ENCODE results near the gene OR6B3.
"Not testable (repeated sequence)": the region's sequence is repeated elsewhere in the genome, so short reads cannot be mapped to it uniquely, and the experiment has no call there.

Gene OR6B3

DNA sequence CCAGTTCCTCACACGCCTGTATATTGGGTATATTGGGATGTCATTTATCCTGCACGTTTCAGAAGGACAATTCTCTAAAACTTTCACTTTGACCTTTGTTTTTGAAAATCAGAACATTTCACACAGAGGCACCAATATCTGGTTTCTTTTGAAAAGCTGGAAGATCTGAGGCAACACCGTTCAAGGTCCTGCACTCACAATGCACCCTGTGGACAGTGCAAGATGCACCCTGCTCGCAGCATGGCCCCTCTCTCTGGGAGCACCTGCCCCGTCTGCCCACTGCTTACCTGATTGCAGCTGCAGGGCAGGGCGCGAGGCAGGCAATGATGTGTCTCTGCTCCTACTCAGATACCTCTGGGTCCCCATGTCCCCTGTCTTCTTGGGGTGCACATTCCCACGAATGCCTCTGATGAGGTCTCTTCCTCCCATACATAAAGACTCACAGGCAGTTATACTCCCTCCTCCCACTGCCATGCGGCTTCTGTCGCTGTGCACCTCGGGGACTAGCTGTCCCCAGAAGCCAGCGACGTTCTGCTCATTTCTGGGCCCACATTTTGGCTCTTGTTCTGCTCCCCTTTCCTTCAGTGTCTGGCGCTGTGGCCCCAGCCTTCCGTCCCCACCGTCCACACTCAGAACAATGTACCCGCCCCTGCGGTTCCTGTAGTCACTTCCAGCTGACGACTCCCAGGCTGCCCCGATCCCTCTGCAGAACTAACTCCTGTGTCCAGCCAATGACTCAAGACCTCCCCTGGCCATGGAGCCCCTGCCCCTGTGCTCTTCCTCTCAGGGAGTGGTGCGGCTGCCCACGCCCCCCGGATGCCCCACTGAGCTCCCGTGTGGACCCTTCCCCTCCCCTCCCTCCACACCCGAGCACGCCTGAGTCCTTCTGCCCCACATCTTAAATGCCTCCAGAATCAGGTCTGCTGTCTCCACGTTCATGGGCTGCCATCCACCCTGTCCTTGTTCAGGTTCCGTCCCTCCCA, at the start of gene OR6B3:
Gene OR6B3, minus strand, starts transcription at position 349 of the 983 bp plus-strand sequence.
- DNase-seq, result no peak

DNA sequence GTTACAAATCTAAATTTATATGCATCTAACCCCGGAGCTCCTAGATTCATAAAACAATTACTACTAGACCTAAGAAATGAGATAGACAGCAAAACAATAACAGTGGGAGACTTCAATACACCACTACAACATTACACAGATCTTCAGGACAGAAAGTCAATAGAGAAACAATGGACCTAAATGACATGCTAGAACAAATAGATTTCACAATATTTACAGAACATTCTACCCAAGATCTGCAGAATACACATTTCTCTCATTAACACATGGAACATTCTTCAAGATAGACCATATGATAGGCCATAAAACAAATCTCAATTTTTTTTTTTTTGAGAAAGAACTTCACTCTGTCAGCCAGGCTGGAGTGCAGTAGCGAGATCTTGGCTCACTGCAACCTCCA, 45.0 kb upstream of the OR6B3 start:
- no peak for DNase-seq

DNA sequence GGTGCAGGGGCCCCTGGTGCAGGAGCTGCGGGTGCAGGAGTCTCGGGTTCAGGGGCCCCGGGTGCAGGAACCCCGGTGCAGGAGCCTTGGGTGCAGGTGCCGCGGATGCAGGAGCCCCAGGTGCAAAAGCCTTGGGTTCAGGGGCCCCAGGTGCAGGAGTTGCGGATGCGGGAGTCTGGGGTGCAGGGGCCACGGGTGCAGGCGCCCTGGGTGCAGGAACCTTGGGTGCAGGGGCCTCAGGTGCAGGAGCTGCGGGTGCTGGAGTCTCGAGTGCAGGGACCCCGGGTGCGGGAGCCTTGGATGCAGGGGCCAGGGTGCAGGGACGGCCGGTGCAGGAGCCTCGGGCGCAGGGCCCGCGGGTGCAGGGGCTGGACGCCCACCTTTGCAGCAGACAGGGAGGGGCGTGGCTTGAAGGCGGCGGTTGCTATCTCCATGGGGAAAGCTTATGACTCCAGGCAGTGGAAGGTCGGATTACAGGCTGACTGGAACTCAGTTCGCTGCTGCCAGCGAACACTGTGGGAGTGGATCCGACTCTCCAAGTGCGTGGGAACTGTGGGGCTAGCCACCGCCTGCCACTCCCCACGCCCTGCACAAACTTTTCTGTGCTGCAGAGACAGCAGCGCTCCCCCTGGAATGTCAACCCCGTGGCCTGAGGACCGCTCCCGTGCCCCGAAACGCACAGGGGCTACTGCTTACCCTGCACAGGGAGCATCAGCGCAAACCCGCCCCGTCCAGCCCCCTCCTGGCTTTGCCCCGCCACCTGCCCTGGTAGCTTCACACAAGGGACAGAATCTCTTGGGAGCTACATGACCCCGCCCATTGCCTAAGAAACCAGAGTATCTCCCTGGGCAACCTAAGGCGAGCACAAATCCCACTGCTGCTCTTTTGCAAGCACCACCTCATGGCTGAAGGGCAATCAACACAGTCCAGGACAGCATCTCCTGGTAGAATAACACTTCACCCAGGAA, 42.5 kb upstream of the OR6B3 start:
- no peak for DNase-seq

DNA sequence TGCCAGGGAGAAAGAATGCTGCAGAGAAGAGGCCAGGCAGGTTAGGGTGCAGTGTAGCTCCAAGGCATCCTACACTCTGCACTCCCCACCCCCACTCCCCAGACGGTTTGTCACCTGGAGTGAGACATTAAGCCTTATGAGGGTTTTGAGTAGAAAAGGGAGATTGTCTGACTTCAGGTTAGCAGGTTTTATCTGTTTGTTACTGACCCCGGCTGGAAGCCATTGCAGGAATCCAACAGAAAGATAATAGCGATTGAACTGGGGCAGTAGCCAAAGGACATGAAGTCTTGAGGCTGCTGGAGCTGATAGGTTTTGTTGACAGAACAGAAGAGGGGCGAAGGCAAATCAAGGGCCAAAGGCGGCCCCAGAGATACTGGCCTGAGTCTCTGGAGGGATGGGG, 36.0 kb upstream of the OR6B3 start:
- no peak for DNase-seq

DNA sequence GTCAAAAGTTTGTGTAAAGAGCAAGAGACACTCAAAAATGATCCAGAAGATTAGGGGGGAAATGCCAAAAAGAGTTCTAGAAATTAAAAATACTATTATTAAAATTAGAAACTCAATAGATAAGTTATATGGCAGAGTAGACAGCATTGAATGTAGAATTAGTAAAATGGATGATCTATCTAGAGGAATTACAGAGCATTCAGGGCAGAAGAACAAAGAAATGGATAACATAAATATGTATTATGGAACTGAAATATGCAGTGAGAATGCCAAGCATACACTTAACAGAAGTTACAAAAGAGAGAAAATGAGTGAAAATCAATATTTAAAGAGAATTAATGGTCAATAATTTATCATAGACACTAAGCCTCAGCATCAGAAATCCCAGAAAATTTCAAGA, 33.2 kb upstream of the OR6B3 start:
- no peak for DNase-seq

DNA sequence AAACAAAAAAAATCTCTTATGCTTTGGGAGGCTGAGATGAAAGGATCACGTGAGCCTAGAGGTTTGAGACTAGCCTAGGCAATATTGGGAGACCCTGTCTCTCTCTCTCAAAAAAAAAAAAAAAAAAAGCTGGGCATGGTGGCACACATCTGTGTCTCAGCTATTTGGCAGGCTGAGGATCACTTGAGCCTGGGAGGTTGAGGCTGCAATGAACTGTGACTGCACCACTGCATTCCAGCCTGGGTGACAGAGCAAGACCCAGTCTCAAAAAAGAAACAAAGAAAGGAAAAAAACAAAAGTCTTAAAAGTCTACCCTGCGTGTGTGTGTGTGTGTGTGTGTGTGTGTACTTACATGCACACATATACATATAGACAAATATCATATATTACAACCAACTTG, 25.3 kb upstream of the OR6B3 start:
- no peak for DNase-seq

DNA sequence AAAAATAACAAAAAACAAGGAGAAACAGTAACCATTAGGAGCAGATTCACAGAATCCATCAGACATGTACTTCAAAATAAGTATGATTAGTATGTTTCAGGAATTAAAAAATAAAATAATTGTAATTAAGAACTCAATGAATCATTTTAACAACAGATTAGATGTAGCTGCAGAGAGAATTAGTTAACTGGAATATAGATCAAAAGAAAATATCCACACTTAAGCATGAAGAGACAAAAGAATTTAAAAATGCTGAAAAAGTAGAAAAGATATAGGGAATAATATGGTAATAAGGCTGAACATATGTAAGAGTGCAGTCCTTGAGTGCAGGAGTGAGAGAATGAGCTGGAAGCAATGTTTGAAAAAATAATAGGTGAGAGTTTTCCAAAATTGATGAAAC, 24.1 kb upstream of the OR6B3 start:
- DNase-seq, result no peak

DNA sequence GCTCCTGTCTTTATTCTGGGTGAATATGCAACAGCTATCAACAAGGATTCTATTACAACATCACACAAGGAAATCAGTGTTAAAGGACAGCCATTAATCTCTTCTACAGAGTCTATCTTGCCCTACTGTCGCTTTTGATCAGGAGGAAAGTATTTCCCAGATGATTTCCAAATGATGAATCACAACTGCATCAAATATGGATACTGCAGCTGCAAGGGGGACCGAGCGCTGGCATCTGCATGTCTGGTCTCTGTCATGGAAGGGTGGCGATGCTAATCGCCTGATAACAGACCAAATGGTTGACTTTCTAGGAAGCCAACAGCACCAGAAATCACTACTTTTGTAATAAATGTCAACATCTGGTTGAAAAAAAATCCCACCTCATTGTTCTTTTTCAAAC, 21.2 kb upstream of the OR6B3 start:
- DNase-seq, result no peak

DNA sequence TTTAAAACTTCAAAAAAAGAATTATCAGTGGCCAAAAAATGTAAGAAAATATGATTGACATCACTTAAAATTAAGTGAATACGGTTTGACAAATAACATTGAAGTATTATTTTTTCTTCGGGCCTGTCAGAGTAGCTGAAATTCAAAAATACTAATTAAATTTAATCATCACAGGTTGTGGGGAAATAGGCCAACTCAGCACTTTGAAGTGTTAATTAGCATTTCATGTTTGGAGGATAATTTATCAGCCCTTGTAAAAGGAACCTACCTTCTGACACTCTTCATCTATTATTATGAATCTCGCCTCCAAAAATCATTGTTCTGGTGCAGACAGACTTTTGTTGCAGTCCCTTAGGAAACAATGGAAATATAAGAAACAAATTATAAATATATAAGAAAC, 17.6 kb upstream of the OR6B3 start:
- DNase-seq, result no peak

DNA sequence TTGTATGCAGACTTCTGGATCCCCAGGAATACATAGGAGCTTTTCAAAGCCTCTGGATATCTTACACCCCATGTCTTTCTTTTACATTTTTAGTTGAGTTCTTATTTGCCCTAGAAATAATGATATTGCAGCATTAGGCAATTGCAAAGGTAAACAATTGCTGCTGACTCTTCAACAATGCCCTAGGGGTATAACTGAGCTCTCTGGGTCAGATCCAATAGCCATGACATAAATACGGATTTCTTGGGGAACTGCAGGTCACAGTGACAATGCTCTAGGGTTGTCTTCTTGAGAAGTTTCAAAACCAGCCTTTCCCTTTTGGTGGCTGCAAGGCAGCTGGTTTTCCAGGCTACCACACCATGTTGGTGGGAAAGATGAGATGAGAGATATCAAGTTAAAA, 16.5 kb upstream of the OR6B3 start:
- no peak for DNase-seq

DNA sequence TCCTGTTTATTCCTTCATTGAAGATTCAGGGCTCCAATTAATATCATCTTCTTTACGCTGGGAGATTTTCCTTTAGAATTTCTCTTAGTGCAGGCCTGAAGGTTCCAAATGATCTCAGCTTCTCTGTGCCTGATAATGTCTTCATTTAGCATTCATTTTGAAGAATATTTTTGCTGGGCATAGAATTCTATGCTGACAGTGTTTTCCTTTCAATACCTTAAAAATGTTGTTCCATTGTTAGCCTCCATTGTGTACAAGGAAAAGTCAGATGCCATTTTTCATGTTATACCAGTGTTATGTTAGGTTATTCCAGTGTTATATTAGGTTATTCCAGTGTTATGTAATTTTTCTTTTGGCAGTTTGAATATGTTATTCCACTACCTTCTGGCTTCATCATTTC, 14.9 kb upstream of the OR6B3 start:
- no peak for DNase-seq

DNA sequence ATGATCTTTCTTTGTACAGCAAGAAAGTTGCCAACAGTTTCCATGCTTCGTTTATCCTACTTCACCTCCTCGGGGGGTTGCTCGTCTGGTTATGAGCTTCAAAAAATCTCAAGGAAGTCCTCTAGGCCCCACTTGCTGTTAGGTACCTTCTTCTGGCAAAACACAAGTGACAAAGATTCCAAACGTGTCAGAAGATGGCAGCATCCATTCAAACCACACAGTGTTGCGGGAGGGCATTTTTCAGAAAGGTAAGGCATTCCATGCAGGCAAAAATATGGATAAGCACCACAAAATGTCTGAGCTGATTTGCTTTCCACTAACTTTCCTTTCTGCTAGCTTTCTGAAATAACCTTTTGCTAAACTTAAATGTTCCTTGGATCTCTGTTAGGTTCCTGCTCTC, 13.2 kb upstream of the OR6B3 start:
- no peak for DNase-seq

DNA sequence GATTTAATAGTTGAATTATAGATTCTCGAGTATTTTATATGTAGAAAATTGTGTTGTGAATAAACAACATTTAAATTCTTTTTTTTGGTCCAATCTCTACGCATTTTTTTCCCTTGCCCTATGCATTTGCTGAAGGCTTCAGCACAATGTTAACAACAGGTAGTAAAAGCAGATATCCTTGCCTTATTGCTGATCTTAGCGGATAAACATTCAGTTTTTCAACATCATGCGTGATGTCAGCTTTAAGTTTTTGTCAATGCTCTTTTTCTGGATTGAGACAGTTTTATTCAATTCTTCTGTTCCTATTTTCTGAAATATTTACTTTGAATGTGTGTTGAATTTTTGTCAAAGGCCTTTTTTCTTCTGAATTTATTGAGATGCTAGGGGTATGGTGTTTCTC, 11.6 kb upstream of the OR6B3 start:
- no peak for DNase-seq

DNA sequence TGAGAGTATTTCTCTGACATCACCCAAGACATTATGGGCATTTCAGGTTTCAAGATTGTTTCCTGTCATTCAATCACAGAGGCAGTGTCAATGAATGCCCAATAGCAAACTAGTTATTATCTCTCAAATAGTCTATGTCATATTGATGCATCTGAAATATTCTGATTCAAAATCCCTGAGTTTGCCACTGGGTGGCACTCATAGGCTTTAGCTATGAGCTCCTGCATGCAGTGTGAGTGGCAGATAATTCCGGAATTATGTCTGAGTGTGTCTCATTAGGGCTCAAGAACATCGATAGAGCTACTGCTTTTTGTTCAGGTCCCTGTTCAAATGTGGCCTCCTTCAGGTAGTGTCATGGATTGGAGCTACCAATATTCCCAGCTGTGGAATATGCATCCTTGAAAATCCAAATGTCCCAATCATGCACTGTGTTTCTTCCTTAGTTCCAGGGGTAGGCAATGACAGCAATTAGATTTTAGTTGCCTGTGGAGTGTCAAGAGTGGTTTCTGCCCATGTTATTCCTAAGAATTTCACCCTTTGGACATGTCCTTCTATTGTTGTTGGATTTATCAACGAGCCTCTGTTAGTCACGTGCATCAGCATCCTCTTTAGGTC, 7.8 kb upstream of the OR6B3 start:
- no peak for DNase-seq

DNA sequence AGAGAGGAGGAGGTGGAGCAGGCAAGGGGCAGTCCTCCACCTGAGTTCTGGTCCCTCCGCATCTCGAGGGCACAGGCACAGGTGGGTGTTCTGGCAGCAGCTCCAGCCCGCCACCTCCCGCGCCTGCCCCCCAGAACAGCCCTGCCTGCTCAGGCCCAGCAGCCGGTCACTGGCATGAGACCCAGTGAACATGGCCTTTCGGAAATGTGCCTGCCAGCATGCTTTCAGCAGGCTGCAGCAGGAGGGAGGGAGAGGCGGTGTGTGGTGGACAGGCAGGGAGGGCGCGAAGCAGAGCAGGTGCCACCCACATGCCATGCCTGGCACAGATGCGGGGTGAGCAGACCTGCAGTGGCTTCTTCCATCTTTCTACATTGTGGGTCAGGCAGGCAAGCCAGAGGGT, 3.4 kb upstream of the OR6B3 start:
- no peak for DNase-seq

DNA sequence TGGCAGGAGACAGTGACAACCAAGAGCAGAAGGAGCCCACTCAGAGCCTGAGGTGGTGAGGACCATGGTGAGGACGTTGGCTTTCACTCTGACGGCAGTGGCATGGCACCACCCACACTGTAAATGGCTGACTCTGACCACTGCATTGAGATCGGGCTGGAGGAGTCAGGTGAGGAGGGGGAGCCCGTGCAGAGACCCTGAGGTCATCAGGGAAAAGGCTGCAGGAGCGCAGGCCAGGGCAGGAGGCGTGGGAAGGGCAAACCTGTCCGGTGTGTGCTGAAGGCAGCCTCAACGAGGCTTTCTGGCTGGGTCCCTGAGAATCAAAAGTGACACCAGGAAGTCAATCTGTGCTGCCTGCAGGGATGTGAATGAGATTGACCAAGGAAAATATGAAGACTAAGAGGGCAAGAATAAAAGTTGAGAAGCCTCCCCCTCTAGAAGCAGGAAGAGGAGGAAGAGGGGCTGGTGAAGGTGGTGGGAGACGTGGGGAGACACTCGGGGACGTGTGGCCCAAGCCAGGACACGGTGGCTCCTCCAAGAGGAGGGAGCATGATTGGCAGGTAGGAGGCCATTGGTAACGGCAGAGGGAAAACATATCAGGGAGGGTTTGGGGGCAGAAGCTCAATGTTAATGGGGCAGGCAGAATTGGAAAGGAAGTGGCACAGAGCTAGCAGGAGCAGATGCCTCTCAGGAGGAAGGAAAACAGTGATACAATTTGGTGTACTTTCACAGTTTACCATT, 2.0 kb upstream of the OR6B3 start:
- DNase-seq, result no peak

DNA sequence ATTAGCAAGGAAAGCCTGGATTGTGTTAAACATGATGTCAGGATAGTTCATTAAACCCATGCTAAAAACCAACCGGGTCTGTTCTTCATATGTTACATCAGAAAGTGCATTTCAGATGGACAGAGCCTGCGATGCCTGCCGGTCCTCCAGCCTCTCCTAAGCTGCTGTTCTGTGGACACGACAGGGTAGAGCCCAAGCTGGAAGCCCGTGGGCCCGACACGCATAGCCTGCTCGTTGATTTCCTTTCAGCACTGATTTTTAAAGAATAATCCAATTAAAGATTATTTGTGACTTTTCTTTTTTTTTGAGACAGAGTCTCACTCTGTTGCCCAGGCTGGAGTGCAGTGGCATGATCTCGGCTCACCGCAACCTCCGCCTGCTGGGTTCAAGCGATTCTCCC, 797 bp downstream of the OR6B3 start:
- DNase-seq, result no peak

DNA sequence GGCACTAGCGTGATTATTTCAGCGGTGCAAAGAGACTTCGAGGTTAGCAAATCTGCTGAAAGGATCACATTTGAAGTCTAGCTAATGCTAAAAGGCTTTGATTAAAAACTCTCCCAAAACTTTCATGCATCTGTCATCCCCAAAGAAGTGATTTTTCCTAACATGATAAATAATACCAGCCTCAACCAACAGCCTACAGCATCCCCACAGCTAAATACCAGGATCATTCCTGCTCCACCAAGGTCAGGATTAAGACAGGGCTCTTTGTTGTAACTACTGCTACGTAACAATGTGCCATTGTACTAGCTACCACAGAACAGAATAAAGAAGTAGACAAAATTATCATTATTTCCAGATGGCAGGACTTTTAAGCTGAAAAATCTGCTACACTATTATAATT, 1.6 kb downstream of the OR6B3 start:
- no peak for DNase-seq

DNA sequence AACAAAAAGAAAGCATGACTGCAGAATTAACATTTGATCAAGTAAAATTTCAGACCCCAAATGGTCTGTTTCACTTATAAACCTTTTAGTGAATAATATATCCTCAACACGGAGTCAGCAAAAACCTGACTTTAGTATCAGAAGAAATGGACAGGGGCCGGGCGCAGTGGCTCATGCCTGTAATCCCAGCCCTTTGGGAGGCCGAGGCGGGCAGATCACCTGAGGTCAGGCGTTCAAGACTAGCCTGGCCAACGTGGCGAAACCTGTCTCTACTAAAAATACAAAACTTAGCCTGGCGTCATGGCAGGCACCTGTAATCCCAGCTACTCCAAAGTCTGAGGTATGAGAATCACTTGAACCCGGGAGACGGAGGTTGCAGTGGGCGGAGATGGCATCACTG, 3.0 kb downstream of the OR6B3 start:
- DNase-seq, result no peak

DNA sequence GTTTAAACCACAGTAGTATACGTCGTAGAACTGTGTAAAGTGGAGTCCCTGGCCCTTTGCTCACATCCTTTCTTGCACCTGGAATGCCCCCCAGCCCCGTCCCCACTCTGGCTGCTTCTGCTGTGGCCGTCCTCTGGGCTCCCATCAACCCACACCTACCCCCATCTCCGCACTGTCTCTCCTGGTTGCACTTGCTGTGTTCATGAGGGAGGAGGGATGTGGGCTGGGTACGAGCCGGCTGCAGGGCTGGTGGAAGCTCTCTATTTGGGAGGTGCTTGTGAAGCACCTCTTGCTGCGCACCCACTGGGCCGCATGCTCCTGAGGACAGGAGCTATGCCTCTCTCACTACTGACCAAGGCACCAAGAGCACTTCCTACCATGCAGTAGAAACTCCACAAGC, 5.1 kb downstream of the OR6B3 start:
- DNase-seq, result no peak

DNA sequence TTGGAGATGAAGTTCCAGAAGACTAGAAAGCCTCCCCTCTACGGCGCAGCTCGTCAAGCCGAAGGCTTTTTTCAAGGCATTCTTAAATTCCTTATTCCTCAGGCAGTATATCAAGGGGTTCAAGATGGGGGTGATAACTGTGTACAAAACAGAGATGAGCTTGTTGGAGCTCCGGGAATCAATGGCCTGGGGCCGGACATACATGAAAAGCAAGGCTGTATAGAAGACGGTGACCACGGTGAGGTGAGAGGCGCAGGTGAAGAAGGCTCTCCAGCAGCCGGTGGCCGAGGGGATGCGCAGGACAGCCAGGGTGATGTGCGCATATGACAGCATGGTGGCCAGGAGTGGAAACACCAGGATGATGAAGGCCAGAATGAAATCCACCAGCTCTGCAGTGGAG, 8.2 kb downstream of the OR6B3 start:
- DNase-seq, result no peak

DNA sequence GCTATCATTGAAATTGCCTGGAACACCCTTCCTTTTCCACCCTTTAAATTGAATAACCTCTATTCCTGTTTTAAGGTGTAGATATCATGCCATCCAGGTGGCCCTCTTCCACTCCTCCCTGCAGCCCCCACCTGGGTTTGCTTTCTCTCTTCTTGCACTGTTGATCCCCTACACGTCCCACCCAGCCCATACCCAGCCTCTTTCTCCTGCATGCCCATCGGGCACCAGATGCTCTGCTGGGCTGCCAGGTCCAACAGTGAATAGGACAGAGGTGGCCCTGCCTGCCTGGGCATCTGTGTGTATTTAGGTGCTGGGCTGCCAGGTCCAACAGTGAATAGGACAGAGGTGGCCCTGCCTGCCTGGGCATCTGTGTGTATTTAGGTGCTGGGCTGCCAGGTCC, 9.2 kb downstream of the OR6B3 start:
- DNase-seq, result not testable (repeated sequence)
